Globus pallidus (tissue), 1 donor: ENCODE data around the gene MUC4.

Experiments used
- DNase-seq: peaks from one replicate; pipeline ENCODE4 v3.0.0-alpha.2; 2015; ENCODE audit warnings: low spot score

Gene MUC4

DNA sequence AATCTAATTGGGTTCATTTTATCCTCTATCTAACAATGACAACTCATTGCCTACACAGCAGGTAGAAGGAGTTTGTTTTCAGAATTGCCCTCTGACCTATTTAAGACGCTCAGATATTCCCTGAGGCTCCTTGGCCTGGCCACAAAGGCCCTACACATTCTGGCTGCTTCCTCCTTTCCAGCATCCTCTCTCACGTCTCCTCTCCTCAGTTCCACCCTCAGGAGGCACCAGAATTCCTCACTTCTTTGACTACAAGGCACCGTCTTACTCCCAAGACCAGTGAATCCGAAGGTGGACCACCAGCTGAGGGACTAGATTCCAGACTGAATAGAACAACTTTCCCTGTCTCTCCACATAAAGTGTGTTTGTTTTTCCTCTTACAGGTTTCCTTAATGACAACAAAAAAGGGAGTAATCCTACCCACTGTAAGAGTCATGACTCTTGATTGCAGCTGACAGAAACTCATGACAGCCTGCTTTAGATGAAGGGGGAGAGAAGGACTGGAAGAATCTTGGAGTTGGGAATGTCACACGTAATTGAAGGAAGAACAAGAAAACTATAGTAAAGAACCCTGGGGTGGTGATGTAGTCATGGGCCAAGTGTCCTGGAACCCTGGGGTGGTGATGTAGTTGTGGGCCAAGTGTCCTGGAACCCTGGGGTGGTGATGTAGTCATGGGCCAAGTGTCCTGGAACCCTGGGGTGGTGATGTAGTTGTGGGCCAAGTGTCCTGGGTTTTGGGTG, 112.9 kb downstream of the MUC4 start:
- DNase-seq = no peak

DNA sequence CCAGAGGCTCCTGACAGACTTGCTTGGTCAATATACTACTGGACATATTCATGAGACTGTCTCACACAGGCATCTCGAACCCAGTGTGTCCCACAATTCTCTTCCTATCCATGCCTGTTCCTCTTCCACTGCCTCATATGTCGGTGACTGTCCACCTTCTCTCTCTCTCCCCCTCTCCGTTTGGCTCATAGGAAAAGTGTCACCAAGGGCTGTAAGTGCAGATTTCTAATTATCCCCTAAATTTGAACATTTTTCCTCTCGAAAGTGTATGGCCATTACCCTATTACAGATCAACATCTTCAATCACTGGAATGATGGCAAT, 113.4 kb downstream of the MUC4 start:
- DNase-seq = no peak

DNA sequence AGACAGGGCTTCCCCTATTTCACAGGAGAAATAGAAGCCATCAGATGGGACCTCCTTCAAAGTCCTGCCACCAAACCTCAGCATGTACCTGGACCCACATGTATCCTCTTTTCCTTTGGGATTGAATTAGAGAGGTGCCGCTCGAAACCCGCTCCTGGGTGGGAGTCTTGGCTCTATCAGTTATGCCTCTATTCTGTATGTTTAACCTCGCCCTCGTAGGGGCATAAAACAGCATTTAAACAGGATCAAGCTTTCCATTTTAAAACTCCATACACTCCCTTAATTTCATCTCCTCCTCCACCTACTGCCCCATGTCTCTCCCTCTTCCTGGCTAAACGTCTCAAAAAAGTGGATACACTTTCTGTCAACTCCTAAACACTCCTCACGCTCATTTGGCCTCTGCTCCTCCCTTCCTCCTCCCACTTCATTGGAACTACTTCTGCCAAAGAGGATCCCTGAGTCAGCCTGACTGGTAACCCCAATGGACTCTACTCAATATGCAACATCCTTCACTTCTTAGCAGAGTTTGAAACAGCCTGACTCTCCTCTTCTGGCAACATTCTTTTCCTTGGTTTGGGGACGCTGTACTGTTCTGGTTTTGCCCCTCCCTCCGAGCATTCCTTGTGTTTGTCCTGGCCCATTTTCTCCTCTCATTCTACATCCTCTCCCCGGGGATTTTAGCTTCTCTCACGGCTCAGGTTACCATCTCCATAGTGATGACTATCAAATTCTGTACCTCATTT, 114.0 kb downstream of the MUC4 start:
- no peak for DNase-seq
